Keratinocyte (primary cell): Measurements from ENCODE around the gene PARK7. TPM values are rescaled to one million over a fixed set of nuclear protein-coding genes. Genes with fewer than 3 reads are reported as not detected.

Experiments
- DNase-seq: peaks from one replicate; pipeline ENCODE4 v3.0.0-alpha.2; 2011; ENCODE audit warnings: low read depth, missing footprints, low spot score
- FAIRE-seq: peaks from 2 replicates; lab custom pipeline; 2011; peaks lifted over from hg19 to GRCh38; lab: Jason Lieb, UNC
- H2AFZ ChIP-seq: 2 replicates; pipeline ENCODE4 v1.6.0; 2012; ENCODE audit warnings: low read length, control low read depth, inconsistent platforms; ENCODE audit not compliant: control insufficient read depth
- H3K27ac ChIP-seq: 2 replicates; pipeline ENCODE4 v1.5.1; 2011; ENCODE audit warnings: low read length; ENCODE audit not compliant: control insufficient read depth, insufficient read depth
- H3K27me3 ChIP-seq: 3 replicates; pipeline ENCODE4 v1.6.0; 2011; ENCODE audit warnings: low read length; ENCODE audit not compliant: control insufficient read depth, insufficient read depth; ENCODE audit errors: extremely low read depth
- H3K36me3 ChIP-seq, 2 experiments: 2 replicates in 1 of 2; 3 replicates in 1 of 2; pipeline ENCODE4 v1.5.1; 2011; ENCODE audit warnings: low read length in 2 of 2, mild to moderate bottlenecking in 1 of 2; ENCODE audit not compliant: control insufficient read depth in 2 of 2, insufficient read depth in 2 of 2; ENCODE audit errors: extremely low read depth in 1 of 2
- H3K4me1 ChIP-seq: 3 replicates; pipeline ENCODE4 v1.5.1; 2011; ENCODE audit warnings: low read length; ENCODE audit not compliant: control insufficient read depth, insufficient read depth; ENCODE audit errors: extremely low read depth
- H3K4me2 ChIP-seq: 3 replicates; pipeline ENCODE4 v1.6.0; 2011; ENCODE audit warnings: low read depth, low read length; ENCODE audit not compliant: control insufficient read depth, insufficient read depth; ENCODE audit errors: extremely low read depth
- H3K4me3 ChIP-seq, 3 experiments: fragments of 200-600 bp in 1 of 3; sonication (generic) in 1 of 3; 2 replicates in 2 of 3; 3 replicates in 1 of 3; pipeline ENCODE4 v1.5.1; 2011 to 2016; ENCODE audit warnings: low read length in 3 of 3, mild to moderate bottlenecking in 3 of 3, control low read depth in 2 of 3, inconsistent platforms in 1 of 3, low read depth in 1 of 3, mixed read lengths in 1 of 3, mixed run types in 1 of 3, moderate library complexity in 1 of 3; ENCODE audit not compliant: control insufficient read depth in 2 of 3, insufficient read depth in 2 of 3; ENCODE audit errors: extremely low read depth in 1 of 3
- H3K79me2 ChIP-seq: 2 replicates; pipeline ENCODE4 v1.6.0; 2012; ENCODE audit warnings: low read length; ENCODE audit not compliant: control insufficient read depth, insufficient read depth
- H3K9ac ChIP-seq: 3 replicates; pipeline ENCODE4 v1.6.0; 2011; ENCODE audit warnings: low read length; ENCODE audit not compliant: control insufficient read depth, insufficient read depth; ENCODE audit errors: extremely low read depth
- H3K9me1 ChIP-seq: 3 replicates; pipeline ENCODE4 v1.6.0; 2011; ENCODE audit warnings: low read length; ENCODE audit not compliant: control insufficient read depth, insufficient read depth; ENCODE audit errors: extremely low read depth
- H3K9me3 ChIP-seq: 2 replicates; pipeline ENCODE4 v1.5.1; 2012; ENCODE audit warnings: low read depth, low read length; ENCODE audit not compliant: control insufficient read depth
- H4K20me1 ChIP-seq: 3 replicates; pipeline ENCODE4 v1.6.0; 2011; ENCODE audit warnings: low read length; ENCODE audit not compliant: control insufficient read depth, insufficient read depth; ENCODE audit errors: extremely low read depth
- CTCF ChIP-seq, 3 experiments: IDR thresholded peaks in 1 of 3; conservative IDR thresholded peaks in 1 of 3; optimal IDR thresholded peaks in 1 of 3; 2 replicates in 2 of 3; 3 replicates in 1 of 3; pipeline versions ENCODE3 to v1.5.1; 2011; ENCODE audit warnings: low read length in 3 of 3, mild to moderate bottlenecking in 3 of 3, moderate library complexity in 2 of 3, control low read depth in 1 of 3, inconsistent platforms in 1 of 3; ENCODE audit not compliant: insufficient read depth in 2 of 3; ENCODE audit errors: extremely low read depth in 1 of 3
- EZH2 ChIP-seq: IDR thresholded peaks from one replicate; pipeline ENCODE4 v1.6.1; 2012; ENCODE audit warnings: inconsistent platforms, mild to moderate bottlenecking, low read length, moderate library complexity
- dilution Hi-C: fragments of 300-500 bp; cut with MboI; formaldehyde crosslinking; loops from one replicate; pipeline ENCODE4 v1.7.0; 2020; ENCODE audit warnings: low sequenced_read_pairs; ENCODE audit not compliant: extremely low pct_ligation_motif_present
- polyA plus RNA-seq, 5 experiments: library from polyadenylated mRNA; depleted of rRNA in 3 of 5; stranded (reverse) in 3 of 5; stranded (forward) in 1 of 5; unstranded in 1 of 5; fragments of >200 nt; gene quantifications; 1 replicate in 1 of 5; 2 replicates in 3 of 5; 3 replicates in 1 of 5; pipeline versions ENCODE4 v1.2.1 to v1.2.3, GENCODE V29; 2011 to 2012; ENCODE audit warnings: missing spikeins in 2 of 5, low read depth in 1 of 5, low replicate concordance in 1 of 5

Gene PARK7
- polyA plus RNA-seq, 1 donor (not counting 4 experiments of a cell fraction or from before 2014, with no cell fraction given) = 502 TPM

GRCh38 chr1:7932524-7933138 lies 28.9 kb upstream of the PARK7 start:
- Histone ChIP-seq H2AFZ (no peak overlapping the region), H4K20me1 (no peaks in the 10 kb centered on the region), H3K4me3 (no peak overlapping the region), H3K4me1 (no peaks in the 10 kb centered on the region), H3K27me3 (peaks cover 10% of the 10 kb centered on the region), H3K9me3 (no peaks in the 10 kb centered on the region), H3K4me2 (no peak overlapping the region), H3K9me1 (no peaks in the 10 kb centered on the region), H3K9ac (no peak overlapping the region), H3K36me3 (no peaks in the 10 kb centered on the region), H3K79me2 (no peaks in the 10 kb centered on the region), H3K27ac (no peak overlapping the region)
- FAIRE-seq (no peak), DNase-seq (no peak)
- dilution Hi-C loops = no loop called here
- TF ChIP-seq EZH2 (no peak), CTCF (optimal IDR thresholded peaks at IDR 0.05 in 1 of 3, IDR thresholded peaks at IDR 0.05 in 1 of 3, conservative IDR thresholded peaks at IDR 0.05 in 1 of 3; ENCODE audit: extremely low read depth in 1 of 3, insufficient read depth in 2 of 3, low read length in 3 of 3) (no peak)

GRCh38 chr1:7938070-7938469 lies 23.4 kb upstream of the PARK7 start:
- no peak for TF ChIP-seq EZH2
- no peaks in the 10 kb centered on the region for H4K20me1 ChIP-seq
- H3K27ac ChIP-seq = no peak overlapping the region
- peaks cover 25% of the 10 kb centered on the region for H3K27me3 ChIP-seq
- H3K9me1 ChIP-seq = no peaks in the 10 kb centered on the region
- no peak for FAIRE-seq
- no peak overlapping the region for H3K4me2 ChIP-seq
- H3K79me2 ChIP-seq = no peaks in the 10 kb centered on the region
- dilution Hi-C loops = no loop called here
- no peak overlapping the region for H3K4me3 ChIP-seq
- no peak overlapping the region for H2AFZ ChIP-seq
- no peaks in the 10 kb centered on the region for H3K36me3 ChIP-seq
- no peaks in the 10 kb centered on the region for H3K9me3 ChIP-seq
- H3K9ac ChIP-seq = no peak overlapping the region
- H3K4me1 ChIP-seq = peaks cover 2% of the 10 kb centered on the region
- DNase-seq = no peak

GRCh38 chr1:7940034-7940433 lies 21.5 kb upstream of the PARK7 start:
- peaks cover 26% of the 10 kb centered on the region for H3K27me3 ChIP-seq
- H2AFZ ChIP-seq = no peak overlapping the region
- H3K4me3 ChIP-seq = no peak overlapping the region
- FAIRE-seq (no peak), DNase-seq (no peak)
- H3K36me3 ChIP-seq = no peaks in the 10 kb centered on the region
- peaks cover 2% of the 10 kb centered on the region for H3K4me1 ChIP-seq
- H3K9me3 ChIP-seq = no peaks in the 10 kb centered on the region
- H4K20me1 ChIP-seq = no peaks in the 10 kb centered on the region
- H3K9me1 ChIP-seq = no peaks in the 10 kb centered on the region
- TF ChIP-seq EZH2 = no peak
- no peak for TF ChIP-seq CTCF (optimal IDR thresholded peaks at IDR 0.05 in 1 of 3, IDR thresholded peaks at IDR 0.05 in 1 of 3, conservative IDR thresholded peaks at IDR 0.05 in 1 of 3; ENCODE audit: extremely low read depth in 1 of 3, insufficient read depth in 2 of 3, low read length in 3 of 3)
- H3K79me2 ChIP-seq = no peaks in the 10 kb centered on the region
- H3K9ac ChIP-seq = no peak overlapping the region
- no peak overlapping the region for H3K4me2 ChIP-seq
- no peak overlapping the region for H3K27ac ChIP-seq
- dilution Hi-C loops = no loop called here
